HG02588 (cell line): Measurements from ENCODE around the gene BAX.

Experiments used
- ATAC-seq: cut with Tn5 transposase; IDR thresholded peaks from one replicate; pipeline ENCODE4 v1.9.1; 2021; ENCODE audit warnings: mild to moderate bottlenecking, moderate library complexity; ENCODE audit not compliant: unreplicated experiment

Gene BAX

DNA sequence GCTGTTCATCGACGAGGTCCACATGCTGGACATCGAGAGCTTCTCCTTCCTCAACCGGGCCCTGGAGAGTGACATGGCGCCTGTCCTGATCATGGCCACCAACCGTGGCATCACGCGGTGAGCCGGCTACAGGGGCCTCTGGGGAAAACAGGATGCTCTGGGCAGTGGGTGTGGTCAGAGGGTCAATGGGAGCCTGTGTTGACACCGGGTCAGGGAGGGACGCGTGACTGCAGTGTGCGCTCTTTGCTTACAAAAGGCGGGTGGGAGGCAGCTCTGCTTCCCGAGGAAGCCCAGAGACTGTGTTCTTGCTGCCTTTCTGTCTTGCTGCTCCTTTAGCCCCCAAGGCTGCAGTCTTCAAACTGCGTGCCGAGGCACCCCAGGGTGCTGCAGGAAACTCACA lies 56.5 kb downstream of the BAX start:
- no peak for ATAC-seq
